ENCODE data around the gene EPHA2. TPM values are rescaled to one million over a fixed set of nuclear protein-coding genes. Genes with fewer than 3 reads are reported as not detected.

EPHA2 gene
- total RNA-seq, 1 experiment from 2014 or later: 263 TPM

- no peak for ATAC-seq
- Histone ChIP-seq H3K36me3 (ENCODE audit: control insufficient read depth, insufficient read depth, low read length) (no peaks in the 10 kb centered on the region), H3K4me1 (ENCODE audit: control insufficient read depth, insufficient read depth, low read length) (peaks cover 39% of the 10 kb centered on the region), H3K27ac (ENCODE audit: low read length) (no peak overlapping the region; the same call in 1 of the 2 replicates), H3K4me3 (ENCODE audit: low read depth in 2 of 2, low read length in 2 of 2) (no peak overlapping the region), H3K9me3 (ENCODE audit: control insufficient read depth, insufficient read depth, low read depth, low read length) (no peaks in the 10 kb centered on the region), H3K27me3 (ENCODE audit: control insufficient read depth, insufficient read depth, low read length) (no peaks in the 10 kb centered on the region)
- BruUV-seq (replicated peaks): no TSS peak
- ChIA-PET CTCF (interaction anchor here (0.6 to 0.7 kb wide), 3 partner anchors 79 to 121 kb away, joined by 3 to 14 read pairs (median 12); no protein-coding TSS in a partner anchor), POLR2A (interaction anchor here (0.6 kb wide), 1 partner anchor 109 kb away, joined by 4 read pairs; no protein-coding TSS in a partner anchor)
- in situ Hi-C loops (cut with HindIII; ENCODE audit: low pct_unique_long_range_greater_than_20kb, low sequenced_read_pairs): no loop called here
- TF ChIP-seq REST (IDR thresholded peaks at IDR 0.05; ENCODE audit: insufficient read depth in 1 of 2, low read depth in 2 of 2, low read length in 1 of 2): no peak
- TF ChIP-seq POLR2AphosphoS5 (IDR thresholded peaks at IDR 0.05; ENCODE audit: low read depth, low read length): no peak
- TF ChIP-seq CTCF (IDR thresholded peaks at IDR 0.05): no peak
- no peak for TF ChIP-seq SIN3A (IDR thresholded peaks at IDR 0.05; ENCODE audit: borderline replicate concordance, insufficient read depth, low read depth, low read length)
- no peak for TF ChIP-seq TCF7L2 (IDR thresholded peaks at IDR 0.05; ENCODE audit: low read depth, low read length)
- DNase-seq (ENCODE audit: low read depth, low spot score): no peak
- intact Hi-C loops (cut with micrococcal nuclease; ENCODE audit: unreplicated experiment): loop anchor here (5.0 kb wide), 1 partner anchor 287 kb away; no protein-coding TSS in a partner anchor
Observed at GRCh38 chr1:16075337-16076030, 80.4 kb downstream of the EPHA2 start.

Other genes starting within 250 kb of the EPHA2 start
- gene ZBTB17, start 180.0 kb downstream of the EPHA2 start, total RNA-seq (2021; ENCODE audit: unreplicated experiment): 41.6 TPM
- gene SRARP, start 151.8 kb downstream of the EPHA2 start, total RNA-seq (2021; ENCODE audit: unreplicated experiment): not detected
- 0.10 TPM for gene HSPB7, start 138.0 kb downstream of the EPHA2 start, total RNA-seq (2021; ENCODE audit: unreplicated experiment)
- gene CLCNKA, start 134.0 kb downstream of the EPHA2 start, total RNA-seq (2021; ENCODE audit: unreplicated experiment): 0.57 TPM
- gene CLCNKB, start 112.3 kb downstream of the EPHA2 start, total RNA-seq (2021; ENCODE audit: unreplicated experiment): not detected
- gene FAM131C, start 82.4 kb downstream of the EPHA2 start, total RNA-seq (2021; ENCODE audit: unreplicated experiment): 3.4 TPM
- 21.6 TPM for gene ARHGEF19, start 56.6 kb upstream of the EPHA2 start, total RNA-seq (2021; ENCODE audit: unreplicated experiment)
- 17.8 TPM for gene CPLANE2, start 81.1 kb upstream of the EPHA2 start, total RNA-seq (2021; ENCODE audit: unreplicated experiment)
- gene FBXO42, start 196.4 kb upstream of the EPHA2 start, total RNA-seq (2021; ENCODE audit: unreplicated experiment): 25.7 TPM
- gene SZRD1, start 211.2 kb upstream of the EPHA2 start, total RNA-seq (2021; ENCODE audit: unreplicated experiment): 175 TPM